B cell (primary cell): ENCODE data around the gene ZFYVE21.

Experiments
- CTCF ChIP-seq: fragments of 200-600 bp; IDR thresholded peaks from one replicate; pipeline ENCODE4 v1.8.0; 2022; ENCODE audit warnings: antibody characterized with exemption, mild to moderate bottlenecking
- EZH2 ChIP-seq: IDR thresholded peaks from 2 replicates; pipeline ENCODE4 v1.6.1; 2012; ENCODE audit warnings: borderline replicate concordance, low read depth, mild to moderate bottlenecking, moderate library complexity, low read length; ENCODE audit not compliant: insufficient read depth, poor library complexity, severe bottlenecking

DNA sequence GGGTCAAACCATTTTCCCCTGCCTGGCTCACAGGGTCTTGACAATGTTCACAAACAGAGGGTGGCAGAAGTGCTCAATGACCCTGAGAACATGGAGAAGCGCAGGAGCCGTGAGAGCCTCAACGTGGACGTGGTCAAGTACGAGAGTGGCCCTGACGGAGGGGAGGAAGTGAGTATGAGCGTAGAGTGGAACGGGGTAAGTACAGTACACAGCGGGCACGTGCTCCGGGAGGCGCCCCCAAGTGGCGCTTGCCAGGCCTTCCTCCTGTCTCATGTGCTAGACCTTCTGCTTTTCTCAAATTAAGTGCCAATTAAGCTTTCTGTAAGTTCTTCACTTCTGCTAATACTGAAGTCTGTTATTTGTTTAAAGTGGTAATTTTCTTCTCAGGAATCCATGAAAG is 36.3 kb upstream of the ZFYVE21 start:
- TF ChIP-seq CTCF (peak; percentile 77), EZH2 (no peak)
